GM12878 (cell line): ENCODE results near the gene MPZL3. TPM values are rescaled to one million over a fixed set of nuclear protein-coding genes. Genes with fewer than 3 reads are reported as not detected.

ENCODE experiments used
- ATAC-seq: fragments of 200-7000 bp; cut with Tn5 transposase; 3 replicates; pipeline ENCODE4 v1.9.1; 2020; ENCODE audit warnings: mild to moderate bottlenecking, moderate library complexity
- BruUV-seq: library from RNA; stranded (reverse); fragments of 400-500 nt; replicated peaks from 2 replicates; lab custom pipeline; 2021; lab: Mats Ljungman, UMichigan
- CTCF ChIA-PET: fragments of 300-600 bp; sonication (Branson Sonifier 250); formaldehyde crosslinking; extraction: SDS; loops from one replicate; lab custom pipeline; 2021; ENCODE audit warnings: inconsistent platforms; lab: Yijun Ruan, JAX
- POLR2A ChIA-PET: fragments of 350-600 bp; formaldehyde crosslinking; extraction: SDS; loops from one replicate; lab custom pipeline; 2021; ENCODE audit warnings: inconsistent platforms; lab: Charles Lee
- RAD21 ChIA-PET: fragments of 300-600 bp; sonication (Branson Sonifier 250); formaldehyde crosslinking; loops from one replicate; lab custom pipeline; 2023; ENCODE audit warnings: antibody characterized with exemption; ENCODE audit not compliant: unreplicated experiment; lab: Charles Lee
- SMC1A ChIA-PET: fragments of 300-600 bp; sonication (Branson Sonifier 250); formaldehyde crosslinking; loops from one replicate; lab custom pipeline; 2023; ENCODE audit not compliant: unreplicated experiment, uncharacterized antibody; lab: Charles Lee
- DNase-seq: peaks from one replicate; pipeline ENCODE4 v3.0.0-alpha.2; 2011; ENCODE audit warnings: low read depth, low spot score
- FAIRE-seq: peaks from 3 replicates; lab custom pipeline; 2011; peaks lifted over from hg19 to GRCh38; lab: Jason Lieb, UNC
- H2AFZ ChIP-seq: 2 replicates; pipeline ENCODE4 v1.6.0; 2011; ENCODE audit warnings: low read depth, low read length, control low read depth; ENCODE audit not compliant: control insufficient read depth
- H3K27ac ChIP-seq: 2 replicates; pipeline ENCODE4 v1.5.1; 2011; ENCODE audit warnings: control low read depth; ENCODE audit not compliant: control insufficient read depth, insufficient read depth
- H3K27me3 ChIP-seq, 2 experiments: replicated peaks in 1 of 2; 2 replicates each; pipeline versions ENCODE4 v1.6.0 to v1.6.1; 2011; ENCODE audit warnings: low read length in 1 of 2; ENCODE audit not compliant: control insufficient read depth in 2 of 2, insufficient read depth in 2 of 2
- H3K36me3 ChIP-seq, 2 experiments: 2 replicates each; pipeline ENCODE4 v1.5.1; 2011; ENCODE audit warnings: low read length in 1 of 2; ENCODE audit not compliant: control insufficient read depth in 2 of 2, insufficient read depth in 2 of 2
- H3K4me1 ChIP-seq: 2 replicates; pipeline ENCODE4 v1.6.1; 2011; ENCODE audit warnings: mild to moderate bottlenecking, low read length, moderate library complexity, mixed read lengths; ENCODE audit not compliant: control insufficient read depth, insufficient read depth
- H3K4me2 ChIP-seq: 2 replicates; pipeline ENCODE4 v1.6.0; 2011; ENCODE audit warnings: control low read depth; ENCODE audit not compliant: control insufficient read depth, insufficient read depth
- H3K4me3 ChIP-seq: fragments of 200-600 bp; sonication (generic); 2 replicates; pipeline ENCODE4 v1.5.1; 2016
- H3K79me2 ChIP-seq: 2 replicates; pipeline ENCODE4 v1.6.0; 2011; ENCODE audit warnings: low read length; ENCODE audit not compliant: control insufficient read depth, insufficient read depth
- H3K9ac ChIP-seq: 2 replicates; pipeline ENCODE4 v1.8.0; 2011; ENCODE audit warnings: low read length, control low read depth, mixed read lengths; ENCODE audit not compliant: control insufficient read depth, insufficient read depth
- H3K9me3 ChIP-seq: replicated peaks from 3 replicates; pipeline ENCODE4 v1.5.1; 2011; ENCODE audit warnings: mild to moderate bottlenecking, low read length; ENCODE audit not compliant: control insufficient read depth, insufficient read depth
- H4K20me1 ChIP-seq: 2 replicates; pipeline ENCODE4 v1.6.0; 2011; ENCODE audit not compliant: control insufficient read depth, insufficient read depth
- CHD2 ChIP-seq: IDR thresholded peaks from 2 replicates; pipeline ENCODE4 v1.6.1; 2011; ENCODE audit warnings: low read depth, low read length, improper control_type of control experiment, borderline replicate concordance
- FOXK2 ChIP-seq: fragments of 450-650 bp; IDR thresholded peaks from 2 replicates; pipeline ENCODE4 v1.6.1; 2017; ENCODE audit warnings: mild to moderate bottlenecking, moderate library complexity
- GABPA ChIP-seq: IDR thresholded peaks from 2 replicates; pipeline ENCODE4 v1.6.1; 2014; ENCODE audit warnings: antibody characterized with exemption, low read depth, mild to moderate bottlenecking, inconsistent platforms
- MLLT1 ChIP-seq: fragments of 450-650 bp; IDR thresholded peaks from 2 replicates; pipeline ENCODE4 v1.6.1; 2016; ENCODE audit warnings: mild to moderate bottlenecking
- MTA2 ChIP-seq: fragments of 450-650 bp; IDR thresholded peaks from 2 replicates; pipeline ENCODE4 v1.6.1; 2016; ENCODE audit warnings: low read depth, mild to moderate bottlenecking, moderate library complexity
- NFYA ChIP-seq: IDR thresholded peaks from 2 replicates; pipeline ENCODE4 v1.6.1; 2011; ENCODE audit warnings: low read depth, mild to moderate bottlenecking, low read length, improper control_type of control experiment, borderline replicate concordance
- NR2C1 ChIP-seq: fragments of 450-650 bp; IDR thresholded peaks from 2 replicates; pipeline ENCODE4 v1.6.1; 2017; ENCODE audit warnings: antibody characterized with exemption, mild to moderate bottlenecking, moderate library complexity
- SREBF1 ChIP-seq: IDR thresholded peaks from 2 replicates; pipeline ENCODE4 v1.6.1; 2012; ENCODE audit warnings: mild to moderate bottlenecking, low read length
- ZBED1 ChIP-seq: IDR thresholded peaks from 2 replicates; pipeline ENCODE4 v1.6.1; 2016; ENCODE audit warnings: borderline replicate concordance
- ZBTB33 ChIP-seq: fragments of 450-650 bp; IDR thresholded peaks from 2 replicates; pipeline ENCODE4 v1.6.1; 2017; ENCODE audit warnings: mild to moderate bottlenecking
- WGBS: methylation state at CpG from one replicate; pipeline ENCODE4 v1.1.6; 2016; ENCODE audit warnings: low lambda C conversion rate; ENCODE audit not compliant: insufficient replicate concordance, insufficient coverage; ENCODE audit errors: missing lambda C conversion rate; 5-methylcytosine and 5-hydroxymethylcytosine counted together
- in situ Hi-C: fragments of 300-500 bp; cut with MboI; formaldehyde crosslinking; loops from 9 replicates; pipeline ENCODE4 v1.14.3; 2018; ENCODE audit warnings: mixed read lengths
- intact Hi-C: fragments of 100-400 bp; cut with micrococcal nuclease; formaldehyde crosslinking; loops from one replicate; pipeline ENCODE4 v1.14.2; 2022; ENCODE audit not compliant: unreplicated experiment
- polyA plus RNA-seq, 11 experiments: library from polyadenylated mRNA; depleted of rRNA in 4 of 11; unstranded in 6 of 11; stranded (reverse) in 5 of 11; fragments of >200 nt; fragmentation: Nextera tagmentation in 4 of 11; fragmentation: Illumina TruSeq in 1 of 11; extraction: Ambion mirVana in 4 of 11; extraction: Trizol in 1 of 11; gene quantifications; 1 replicate in 1 of 11; 2 replicates in 10 of 11; pipeline versions ENCODE4 v1.2.1 to v1.2.3, GENCODE V29; 2011 to 2016; ENCODE audit warnings: inconsistent platforms in 2 of 11, missing spikeins in 2 of 11, low read depth in 1 of 11
- total RNA-seq, 4 experiments: library from RNA; depleted of rRNA in 3 of 4; stranded (reverse); fragments of >200 nt in 3 of 4; fragmentation: Illumina TruSeq in 1 of 4; extraction: Trizol in 1 of 4; gene quantifications; 2 replicates each; pipeline versions ENCODE4 v1.2.1 to v1.2.3, GENCODE V29; 2013 to 2021
- TF ChIP-seq, protein P1 (sequence below): IDR thresholded peaks from 2 replicates; pipeline ENCODE4 v1.6.1; 2011; ENCODE audit warnings: borderline replicate concordance, low read depth, mild to moderate bottlenecking, moderate library complexity, low read length; ENCODE audit not compliant: insufficient read depth, poor library complexity, severe bottlenecking
- TF ChIP-seq, protein P2 (sequence below): IDR thresholded peaks from 2 replicates; pipeline ENCODE4 v1.6.1; 2011; ENCODE audit warnings: borderline replicate concordance, low read depth, mild to moderate bottlenecking, moderate library complexity, mixed read lengths, low read length; ENCODE audit not compliant: insufficient read depth; ENCODE audit errors: extremely low read length

Gene MPZL3
- total and polyA plus RNA-seq, 10 of the 15 experiments (the other 5 are each of a cell fraction or from before 2014, with no cell fraction given), result 2.1 to 7.5 (median 6.2) TPM

DNA sequence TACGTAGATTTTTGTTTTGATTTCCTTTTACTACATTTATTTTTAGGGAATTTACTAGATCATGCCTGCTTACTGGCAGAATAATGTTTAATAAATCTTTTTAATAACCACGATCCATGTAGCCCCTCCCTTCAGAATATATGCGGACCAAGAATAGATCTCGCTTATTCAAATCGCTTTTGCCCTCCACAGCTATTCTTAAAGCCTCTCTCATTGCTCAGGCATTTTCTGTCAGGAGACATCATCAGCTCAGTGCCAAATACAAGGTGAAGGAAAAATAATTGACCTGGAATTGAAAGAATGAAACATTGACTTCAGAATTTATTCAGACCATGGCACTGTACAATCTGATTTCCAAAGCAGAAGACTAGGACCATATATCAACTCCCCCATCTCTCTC, 17.3 kb downstream of the MPZL3 start:
- Histone ChIP-seq H2AFZ (no peak overlapping the region), H3K79me2 (no peaks in the 10 kb centered on the region), H3K4me1 (no peaks in the 10 kb centered on the region), H3K4me3 (no peak overlapping the region), H4K20me1 (no peaks in the 10 kb centered on the region), H3K27ac (no peak overlapping the region), H3K9ac (no peak overlapping the region), H3K9me3 (no peaks in the 10 kb centered on the region), H3K27me3 (no peaks in the 10 kb centered on the region), H3K4me2 (no peak overlapping the region), H3K36me3 (peaks cover 0 to 2% of the 10 kb centered on the region in 2 experiments; a peak in 2 of 4 replicates)
- ChIA-PET CTCF (no interaction called here), SMC1A (interaction anchor here (1.3 kb wide), 1 partner anchor 10 kb away, joined by 3 read pairs; the partner anchor contains the start of gene JAML), POLR2A (no interaction called here), RAD21 (no interaction called here)
- ATAC-seq (no peak), FAIRE-seq (no peak), DNase-seq (no peak)
- BruUV-seq, result no TSS peak
- TF ChIP-seq CHD2 (no peak), GABPA (no peak), NR2C1 (no peak), NFYA (no peak), ZBTB33 (no peak), ZBED1 (no peak), FOXK2 (no peak), MLLT1 (no peak), MTA2 (no peak), SREBF1 (no peak)
- TF ChIP-seq, protein P1, sequence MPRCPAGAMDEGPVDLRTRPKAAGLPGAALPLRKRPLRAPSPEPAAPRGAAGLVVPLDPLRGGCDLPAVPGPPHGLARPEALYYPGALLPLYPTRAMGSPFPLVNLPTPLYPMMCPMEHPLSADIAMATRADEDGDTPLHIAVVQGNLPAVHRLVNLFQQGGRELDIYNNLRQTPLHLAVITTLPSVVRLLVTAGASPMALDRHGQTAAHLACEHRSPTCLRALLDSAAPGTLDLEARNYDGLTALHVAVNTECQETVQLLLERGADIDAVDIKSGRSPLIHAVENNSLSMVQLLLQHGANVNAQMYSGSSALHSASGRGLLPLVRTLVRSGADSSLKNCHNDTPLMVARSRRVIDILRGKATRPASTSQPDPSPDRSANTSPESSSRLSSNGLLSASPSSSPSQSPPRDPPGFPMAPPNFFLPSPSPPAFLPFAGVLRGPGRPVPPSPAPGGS, result no peak
- TF ChIP-seq, protein P2, sequence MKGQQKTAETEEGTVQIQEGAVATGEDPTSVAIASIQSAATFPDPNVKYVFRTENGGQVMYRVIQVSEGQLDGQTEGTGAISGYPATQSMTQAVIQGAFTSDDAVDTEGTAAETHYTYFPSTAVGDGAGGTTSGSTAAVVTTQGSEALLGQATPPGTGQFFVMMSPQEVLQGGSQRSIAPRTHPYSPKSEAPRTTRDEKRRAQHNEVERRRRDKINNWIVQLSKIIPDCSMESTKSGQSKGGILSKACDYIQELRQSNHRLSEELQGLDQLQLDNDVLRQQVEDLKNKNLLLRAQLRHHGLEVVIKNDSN, result no peak
- in situ Hi-C loops (no loop called here), intact Hi-C loops (no loop called here)
- 76% methylated on average over 5 of the region's 5 CpGs for WGBS
